Muscle of arm (tissue), 12 donors: ENCODE results near the gene GPR137. TPM values are rescaled to one million over a fixed set of nuclear protein-coding genes. Genes with fewer than 3 reads are reported as not detected.
A peak's percentile ranks its signal among the peaks of the same experiment; 100 is the strongest.

Experiments
- DNase-seq: peaks from one replicate; pipeline ENCODE4 v3.0.0-alpha.2; 2013
- polyA plus RNA-seq, 12 donors: library from polyadenylated mRNA; unstranded; fragments of 120-200 nt; gene quantifications; one replicate each; pipeline ENCODE4 v1.2.1, GENCODE V29; 2013; ENCODE audit not compliant: insufficient read length in 12 of 12

GPR137 gene
- polyA plus RNA-seq, 12 donors, result 14.1 to 32.9 (median 17.1) TPM; not detected in 1

- no peak for DNase-seq
Observed at GRCh38 chr11:64263021-64263946, 22.4 kb upstream of the GPR137 start.

- no peak for DNase-seq
Observed at GRCh38 chr11:64263947-64264317, 21.7 kb upstream of the GPR137 start.

- DNase-seq, result no peak
Observed at GRCh38 chr11:64264371-64264852, 21.2 kb upstream of the GPR137 start.

- no peak for DNase-seq
Observed at GRCh38 chr11:64265176-64266160, 20.2 kb upstream of the GPR137 start.

GRCh38 chr11:64266339-64266738 lies 19.3 kb upstream of the GPR137 start:
- no peak for DNase-seq

GRCh38 chr11:64267207-64267945 lies 18.3 kb upstream of the GPR137 start:
- DNase-seq, result no peak

- DNase-seq, result no peak
Observed at GRCh38 chr11:64268025-64268892, 17.4 kb upstream of the GPR137 start.

GRCh38 chr11:64268893-64269539 lies 16.6 kb upstream of the GPR137 start:
- no peak for DNase-seq

GRCh38 chr11:64269540-64270220 lies 16.0 kb upstream of the GPR137 start:
- peak; percentile 99 for DNase-seq

GRCh38 chr11:64275031-64275800 lies 10.4 kb upstream of the GPR137 start:
- DNase-seq, result no peak

- no peak for DNase-seq
Observed at GRCh38 chr11:64275841-64276240, 9.8 kb upstream of the GPR137 start.

GRCh38 chr11:64276653-64277431 lies 8.8 kb upstream of the GPR137 start:
- no peak for DNase-seq

GRCh38 chr11:64278576-64279190 lies 7.0 kb upstream of the GPR137 start:
- DNase-seq, result no peak

- DNase-seq, result no peak
Observed at GRCh38 chr11:64281957-64282770, 3.5 kb upstream of the GPR137 start.

- no peak for DNase-seq
Observed at GRCh38 chr11:64283092-64283491, 2.6 kb upstream of the GPR137 start.
